ENCODE data around the gene ASF1B.
"Not testable (repeated sequence)": the region's sequence is repeated elsewhere in the genome, so short reads cannot be mapped to it uniquely, and the experiment has no call there.

ASF1B gene

DNA sequence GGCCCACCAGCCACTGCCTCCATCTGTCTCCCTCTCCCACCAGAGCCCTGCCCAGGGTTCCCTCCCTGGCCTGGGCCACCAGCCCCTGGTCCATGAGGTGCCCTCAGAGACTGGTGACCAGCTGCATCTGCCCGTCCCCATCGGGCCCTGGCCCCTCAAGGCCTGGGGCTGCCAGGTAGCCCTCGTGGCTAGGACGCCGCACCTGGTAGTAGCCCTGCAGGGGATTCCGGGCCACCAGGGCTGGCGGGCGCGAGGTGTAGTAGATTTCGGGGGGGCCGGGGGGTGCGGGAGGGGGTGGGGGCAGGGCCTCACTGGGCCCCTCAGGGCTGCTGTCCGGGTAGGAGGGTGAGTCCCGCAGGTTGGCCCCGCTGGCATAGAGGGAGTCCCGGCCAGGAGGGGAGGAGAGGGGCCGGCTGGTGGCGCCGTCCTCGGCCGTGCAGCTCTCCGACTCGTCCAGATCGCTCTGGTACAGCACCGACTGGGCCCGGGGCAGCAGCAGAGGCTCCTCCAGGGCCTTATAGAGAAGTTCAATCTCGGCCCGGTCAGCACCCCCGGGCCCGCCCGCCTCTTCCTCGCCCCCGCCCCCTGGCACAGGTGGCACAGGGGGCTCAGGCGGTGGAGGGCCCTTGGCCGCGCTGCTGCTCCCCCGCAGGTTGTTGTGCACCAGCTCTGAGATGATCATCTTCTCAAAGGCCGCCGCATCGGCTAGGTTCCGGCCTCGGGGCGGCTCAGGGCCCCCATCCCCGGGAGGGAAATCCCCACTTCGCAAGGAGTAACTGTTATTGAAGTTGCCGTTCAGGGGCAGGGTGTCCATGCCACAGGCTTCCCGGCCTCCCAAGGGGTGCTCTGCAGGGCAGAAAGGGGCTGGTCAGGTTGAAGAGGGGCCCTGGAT, 14.6 kb upstream of the ASF1B start:
- TF ChIP-seq, protein P1, sequence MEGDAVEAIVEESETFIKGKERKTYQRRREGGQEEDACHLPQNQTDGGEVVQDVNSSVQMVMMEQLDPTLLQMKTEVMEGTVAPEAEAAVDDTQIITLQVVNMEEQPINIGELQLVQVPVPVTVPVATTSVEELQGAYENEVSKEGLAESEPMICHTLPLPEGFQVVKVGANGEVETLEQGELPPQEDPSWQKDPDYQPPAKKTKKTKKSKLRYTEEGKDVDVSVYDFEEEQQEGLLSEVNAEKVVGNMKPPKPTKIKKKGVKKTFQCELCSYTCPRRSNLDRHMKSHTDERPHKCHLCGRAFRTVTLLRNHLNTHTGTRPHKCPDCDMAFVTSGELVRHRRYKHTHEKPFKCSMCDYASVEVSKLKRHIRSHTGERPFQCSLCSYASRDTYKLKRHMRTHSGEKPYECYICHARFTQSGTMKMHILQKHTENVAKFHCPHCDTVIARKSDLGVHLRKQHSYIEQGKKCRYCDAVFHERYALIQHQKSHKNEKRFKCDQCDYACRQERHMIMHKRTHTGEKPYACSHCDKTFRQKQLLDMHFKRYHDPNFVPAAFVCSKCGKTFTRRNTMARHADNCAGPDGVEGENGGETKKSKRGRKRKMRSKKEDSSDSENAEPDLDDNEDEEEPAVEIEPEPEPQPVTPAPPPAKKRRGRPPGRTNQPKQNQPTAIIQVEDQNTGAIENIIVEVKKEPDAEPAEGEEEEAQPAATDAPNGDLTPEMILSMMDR (conservative IDR thresholded peaks at IDR 0.05), result no peak
- TF ChIP-seq ZFX (IDR thresholded peaks at IDR 0.05), result no peak
- H3K27ac ChIP-seq, result no peak overlapping the region

DNA sequence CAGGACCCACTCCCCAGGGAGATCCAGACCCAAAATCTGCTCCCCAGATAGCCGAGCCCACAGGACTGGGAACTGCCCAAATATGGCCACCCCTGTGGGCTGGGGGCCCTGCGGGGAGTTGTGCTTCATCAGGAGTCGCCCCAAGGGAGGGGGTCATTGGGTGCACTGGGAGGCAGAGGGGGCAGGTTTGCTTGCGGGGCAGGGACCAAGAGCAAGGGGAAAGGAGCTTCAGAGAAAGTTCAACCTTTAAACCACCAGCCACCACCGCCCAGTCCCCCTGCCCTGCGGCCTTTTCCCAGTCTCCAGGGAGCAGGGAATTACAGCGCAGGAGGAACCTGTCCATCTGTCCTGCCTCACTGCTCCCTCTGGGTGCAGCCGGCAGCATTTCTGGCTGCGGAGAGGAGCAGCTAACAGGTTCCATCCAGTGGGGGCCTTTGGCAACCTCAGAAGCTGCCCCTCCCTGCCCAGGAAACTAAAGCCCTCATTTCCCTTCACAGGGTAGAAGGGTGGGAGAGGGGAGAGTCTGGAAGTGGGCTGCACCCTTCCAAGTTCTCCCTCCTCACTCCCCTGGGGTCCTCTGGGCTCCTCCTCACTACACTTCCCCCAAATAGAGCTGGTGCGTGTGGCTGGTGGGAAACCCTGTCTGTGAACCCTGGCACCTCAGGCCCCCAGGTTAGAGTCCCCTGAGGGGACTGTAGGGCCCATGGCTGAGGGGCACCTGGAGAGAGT, 13.8 kb upstream of the ASF1B start:
- H3K27ac ChIP-seq, result no peak overlapping the region
- no peak for TF ChIP-seq ZFX (IDR thresholded peaks at IDR 0.05)
- TF ChIP-seq, protein P1 (conservative IDR thresholded peaks at IDR 0.05), result no peak

DNA sequence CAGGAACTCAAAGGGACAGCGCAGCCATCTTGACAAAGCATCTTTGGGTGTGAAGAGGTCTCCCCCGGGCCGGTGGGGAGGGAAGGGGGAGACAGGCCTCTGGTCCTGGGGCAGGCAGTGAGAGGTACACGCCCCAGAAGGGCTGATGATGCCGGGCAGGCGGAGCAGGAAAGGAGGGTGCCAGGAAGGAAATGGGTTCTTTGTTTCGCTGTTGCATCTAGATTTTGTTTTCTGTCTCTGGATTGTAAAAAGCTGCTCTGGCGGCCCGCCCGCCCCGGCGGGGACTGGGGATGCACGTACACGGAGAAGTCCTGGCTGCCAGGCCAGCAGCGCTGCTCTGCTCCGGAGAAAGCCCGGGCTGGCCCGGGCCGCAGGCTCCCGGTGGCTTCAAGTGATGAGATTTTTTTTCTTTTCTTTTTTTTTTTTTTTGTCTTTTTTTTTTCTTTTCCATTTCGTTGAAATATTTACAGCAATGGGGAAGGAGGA, 13.2 kb upstream of the ASF1B start:
- TF ChIP-seq ZFX (IDR thresholded peaks at IDR 0.05), result no peak
- TF ChIP-seq, protein P1 (conservative IDR thresholded peaks at IDR 0.05), result no peak
- H3K27ac ChIP-seq, result no peak overlapping the region

DNA sequence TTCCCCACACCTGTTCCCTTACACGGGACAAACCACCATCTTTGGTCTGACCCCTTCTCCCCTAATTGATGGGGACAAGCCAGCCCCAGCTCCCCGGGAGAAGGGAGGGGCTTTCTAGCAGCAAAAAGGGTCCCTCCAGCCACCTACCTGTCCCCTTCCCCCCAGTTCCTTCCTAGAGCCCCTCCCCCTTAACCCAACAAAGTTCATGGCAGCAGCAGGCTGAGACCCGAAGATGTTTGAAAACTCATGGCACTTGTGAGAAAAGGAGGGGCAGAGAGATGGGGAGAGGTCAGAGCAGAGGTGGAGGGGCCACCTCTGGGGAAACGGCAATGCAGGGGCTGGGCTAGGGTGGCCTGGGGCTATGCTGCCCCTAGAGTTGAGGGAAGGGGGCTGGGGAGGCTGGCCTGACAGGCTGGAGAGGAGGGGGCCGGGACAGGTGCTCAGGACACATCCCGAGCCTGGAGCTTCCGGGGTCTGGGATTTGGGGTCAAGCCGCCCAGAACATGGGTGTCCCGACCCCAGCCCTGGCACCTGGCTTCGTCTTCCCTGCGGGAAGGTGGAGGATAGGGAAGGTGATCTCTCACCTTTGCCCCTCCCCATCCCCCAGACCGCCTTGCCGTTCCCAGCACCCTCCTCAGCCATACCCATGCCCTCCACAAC, 12.5 kb upstream of the ASF1B start:
- H3K27ac ChIP-seq, result no peak overlapping the region
- TF ChIP-seq, protein P1 (conservative IDR thresholded peaks at IDR 0.05), result no peak
- no peak for TF ChIP-seq ZFX (IDR thresholded peaks at IDR 0.05)

DNA sequence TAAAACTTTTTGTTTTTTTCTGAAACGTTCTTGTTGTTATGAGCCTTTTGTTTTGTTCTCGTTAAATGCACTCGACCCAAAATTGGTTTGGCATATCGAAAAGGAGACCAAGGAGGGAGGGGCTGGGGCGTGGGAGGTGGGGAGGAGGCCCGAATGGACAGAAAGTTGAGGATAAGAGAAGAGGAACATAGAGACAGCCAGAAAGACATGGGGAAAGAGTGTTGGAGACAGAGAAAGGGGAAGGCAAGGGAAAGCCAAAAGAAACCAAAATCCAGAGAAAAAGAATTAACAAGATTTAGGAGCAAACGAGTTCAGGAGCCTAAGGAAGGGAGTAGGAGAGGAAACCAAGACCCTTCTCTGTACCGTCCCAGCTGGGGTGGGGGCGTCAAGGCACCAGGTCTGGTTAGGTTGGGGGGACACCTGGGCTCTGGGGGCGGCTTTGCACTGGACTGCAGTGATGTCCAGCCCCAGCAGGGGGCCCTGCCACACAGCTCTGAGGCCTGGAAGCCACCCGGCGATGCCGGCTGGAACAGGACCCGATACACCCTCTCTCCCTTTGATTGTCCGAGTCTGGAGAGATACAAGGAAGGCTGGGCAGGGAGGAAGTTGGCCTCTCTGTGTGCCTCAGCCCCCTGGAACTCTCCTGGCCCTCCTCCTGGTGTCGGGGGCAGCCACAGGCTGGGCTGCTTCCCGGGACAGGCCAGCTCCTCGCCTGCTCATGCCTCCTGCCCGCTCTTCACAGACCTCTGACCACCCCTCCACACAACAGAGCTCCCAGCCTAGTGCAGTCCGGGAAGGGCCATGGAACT, 11.6 kb upstream of the ASF1B start:
- no peak overlapping the region for H3K27ac ChIP-seq
- TF ChIP-seq ZFX (IDR thresholded peaks at IDR 0.05), result no peak
- TF ChIP-seq, protein P1 (conservative IDR thresholded peaks at IDR 0.05), result peak; percentile 79

DNA sequence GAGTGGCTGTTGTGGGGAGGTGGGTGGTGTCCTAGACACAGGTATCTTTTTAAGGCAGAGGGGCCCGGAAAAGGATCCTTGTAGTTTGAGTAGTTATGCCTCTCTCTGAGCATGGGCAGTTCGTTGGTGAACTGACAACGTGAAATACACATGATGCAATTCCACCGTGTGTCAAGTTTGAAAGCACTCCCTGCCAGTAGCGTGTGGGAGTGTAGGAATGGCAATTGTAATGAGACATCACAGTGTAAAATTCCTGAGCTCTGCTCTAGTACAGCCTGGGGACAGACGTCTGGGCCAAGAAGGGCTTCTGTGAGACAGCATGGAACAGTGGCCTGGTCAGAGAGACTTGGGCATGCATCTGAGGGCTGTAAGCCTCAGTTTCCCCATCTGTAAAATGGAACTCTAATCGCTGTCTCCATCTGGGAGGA, 10.4 kb upstream of the ASF1B start:
- H3K27ac ChIP-seq, result no peak overlapping the region
- no peak for TF ChIP-seq ZFX (IDR thresholded peaks at IDR 0.05)
- TF ChIP-seq, protein P1 (conservative IDR thresholded peaks at IDR 0.05), result no peak

DNA sequence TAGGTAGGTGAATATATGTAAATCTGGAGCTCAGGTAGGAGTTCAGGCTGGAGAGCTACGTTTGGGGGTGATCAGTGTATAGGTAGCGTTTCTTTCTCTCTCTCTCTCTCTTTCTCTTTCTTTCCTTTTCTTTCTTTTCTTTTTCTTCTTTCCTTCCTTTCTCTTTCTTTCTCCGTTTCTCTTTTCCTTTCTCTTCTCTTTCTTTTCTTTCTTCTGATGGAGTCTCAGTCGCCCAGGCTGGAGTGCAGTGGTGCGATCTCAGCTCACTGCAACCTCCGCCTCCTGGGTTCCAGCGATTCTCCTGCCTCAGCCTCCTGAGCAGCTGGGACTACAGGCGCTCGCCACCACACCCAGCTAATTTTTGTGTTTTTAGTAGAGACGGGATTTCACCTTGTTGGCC, 9.8 kb upstream of the ASF1B start:
- H3K27ac ChIP-seq, result not testable (repeated sequence)
